HG03097 (cell line): ENCODE data around the gene MEGF6.

Source experiments
- ATAC-seq: cut with Tn5 transposase; IDR thresholded peaks from one replicate; pipeline ENCODE4 v1.9.1; 2021; ENCODE audit not compliant: unreplicated experiment, low FRiP score

Gene MEGF6

DNA sequence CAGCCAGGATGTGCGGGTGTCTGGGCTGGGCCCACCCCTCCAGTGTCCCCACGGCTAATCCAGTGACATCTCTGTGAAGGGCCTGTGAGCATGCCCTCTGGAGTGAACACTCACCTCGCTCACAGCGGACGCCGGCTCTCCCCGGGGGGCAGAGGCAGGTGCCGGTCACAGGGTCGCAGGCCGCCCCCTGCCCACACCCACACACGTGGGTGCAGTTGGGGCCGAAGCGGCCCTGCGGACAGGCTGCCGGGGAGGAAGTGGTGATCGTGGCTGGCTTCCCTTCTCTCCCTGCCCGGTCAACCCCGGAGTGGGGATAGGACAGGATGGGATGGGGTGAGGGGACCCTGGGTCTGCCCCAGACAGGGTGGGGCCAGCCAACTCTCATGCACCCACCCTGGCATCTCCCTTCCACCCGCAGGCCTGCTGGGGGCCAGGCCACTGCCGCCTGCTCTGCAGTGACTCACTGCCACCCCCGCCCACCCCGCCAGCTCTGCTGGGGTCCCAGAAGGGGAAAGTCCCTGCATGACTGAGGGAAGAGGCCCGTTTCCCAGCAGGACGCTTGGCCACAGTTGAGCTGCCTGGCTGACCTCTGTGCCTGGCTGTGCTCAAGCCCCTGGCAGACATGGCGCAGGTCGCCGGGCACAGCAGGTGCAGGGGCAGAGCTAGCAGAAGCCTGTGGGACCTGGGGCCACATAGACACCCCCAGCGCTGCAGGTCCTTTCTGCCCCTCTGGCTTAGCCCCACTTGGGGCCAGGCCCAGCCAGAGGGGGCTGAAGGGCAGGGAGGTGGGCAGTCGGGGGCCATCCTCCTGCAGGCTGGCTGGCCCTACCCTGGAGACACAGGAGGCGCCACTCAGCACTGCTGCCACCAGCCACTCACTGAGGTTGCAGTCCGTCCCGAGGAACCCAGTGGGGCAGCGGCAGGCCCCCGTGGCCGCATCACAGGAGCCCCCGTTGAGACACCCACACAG, 115.2 kb downstream of the MEGF6 start:
- ATAC-seq: no peak

DNA sequence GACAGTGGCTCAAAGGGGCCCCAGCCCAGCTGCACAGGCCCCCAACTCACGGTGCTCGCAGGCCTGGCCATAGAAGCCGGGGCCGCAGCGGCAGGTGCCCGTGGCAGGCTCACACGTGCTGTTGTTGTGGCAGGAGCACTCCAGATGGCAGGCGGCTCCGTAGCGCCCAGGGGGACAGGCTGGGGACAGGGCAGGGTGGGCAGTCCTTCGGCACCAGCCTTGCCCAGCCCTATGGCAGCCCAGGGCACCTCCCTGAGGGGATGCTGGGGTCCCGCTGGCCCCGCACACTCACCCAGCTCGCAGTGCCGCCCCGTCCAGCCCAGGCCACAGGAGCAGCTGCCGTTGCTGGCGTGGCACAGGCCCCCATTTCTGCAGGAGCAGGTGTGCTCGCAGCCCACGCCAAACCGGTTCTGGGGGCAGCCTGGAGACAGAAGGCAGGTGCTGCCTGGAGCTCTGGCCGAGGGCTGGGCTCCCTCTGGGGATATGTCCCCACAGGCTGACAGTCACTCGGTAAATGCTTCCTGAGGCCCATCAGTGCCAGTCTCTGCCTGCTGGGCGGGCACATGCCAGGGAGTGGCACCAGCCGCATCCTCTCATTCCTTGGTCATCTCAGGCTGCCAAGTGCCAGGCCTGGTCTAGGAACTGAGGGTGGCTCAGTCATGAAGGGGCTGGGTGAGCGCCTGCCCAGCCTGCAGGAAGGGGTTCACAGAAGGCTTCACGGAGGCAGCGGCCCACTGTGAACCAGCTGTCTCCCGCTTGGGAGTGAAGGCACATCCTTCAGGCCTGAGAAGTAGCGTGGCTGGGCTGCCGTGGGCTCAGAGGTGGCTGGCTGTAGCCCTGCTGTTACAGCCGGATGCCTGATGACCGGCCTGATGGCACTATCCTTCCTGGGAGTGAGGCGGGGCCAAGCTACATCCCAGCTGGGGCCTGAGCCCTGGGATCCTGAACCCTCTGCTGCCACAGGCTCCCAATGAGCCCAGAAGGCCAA, 116.7 kb downstream of the MEGF6 start:
- no peak for ATAC-seq

DNA sequence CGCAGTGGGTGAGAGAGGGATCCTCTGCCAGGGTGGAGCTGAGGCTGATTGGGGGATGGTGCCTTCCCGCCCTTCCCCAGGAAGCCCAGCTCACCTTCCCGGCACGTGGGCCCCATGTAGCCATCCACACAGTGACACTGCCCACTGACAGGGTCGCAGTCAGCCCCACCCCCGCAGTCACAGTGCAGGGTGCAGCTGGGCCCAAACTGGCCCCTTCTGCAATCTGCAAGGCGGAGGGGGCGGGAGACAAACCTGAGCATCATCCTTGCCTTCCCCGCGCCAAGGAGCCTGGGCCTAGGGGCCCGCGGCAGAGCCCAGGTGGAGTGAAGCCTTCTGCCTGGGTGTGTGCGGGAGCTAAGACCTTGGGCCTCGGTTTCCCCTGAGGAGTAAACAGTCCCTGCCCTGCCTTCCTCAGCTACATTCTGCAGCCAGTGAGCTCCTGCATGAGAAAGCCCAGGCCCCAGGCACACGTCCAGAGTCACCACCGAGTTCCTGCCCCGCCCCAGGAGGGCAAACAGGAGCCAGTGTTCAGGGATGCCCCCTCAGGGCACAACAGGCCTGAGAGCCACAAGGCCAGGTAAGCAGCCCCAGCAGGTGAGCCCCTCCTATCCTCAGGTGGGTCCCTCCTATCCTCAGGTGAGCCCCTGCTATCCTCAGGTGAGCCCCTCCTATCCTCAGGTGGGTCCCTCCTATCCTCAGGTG, 118.6 kb downstream of the MEGF6 start:
- no peak for ATAC-seq

DNA sequence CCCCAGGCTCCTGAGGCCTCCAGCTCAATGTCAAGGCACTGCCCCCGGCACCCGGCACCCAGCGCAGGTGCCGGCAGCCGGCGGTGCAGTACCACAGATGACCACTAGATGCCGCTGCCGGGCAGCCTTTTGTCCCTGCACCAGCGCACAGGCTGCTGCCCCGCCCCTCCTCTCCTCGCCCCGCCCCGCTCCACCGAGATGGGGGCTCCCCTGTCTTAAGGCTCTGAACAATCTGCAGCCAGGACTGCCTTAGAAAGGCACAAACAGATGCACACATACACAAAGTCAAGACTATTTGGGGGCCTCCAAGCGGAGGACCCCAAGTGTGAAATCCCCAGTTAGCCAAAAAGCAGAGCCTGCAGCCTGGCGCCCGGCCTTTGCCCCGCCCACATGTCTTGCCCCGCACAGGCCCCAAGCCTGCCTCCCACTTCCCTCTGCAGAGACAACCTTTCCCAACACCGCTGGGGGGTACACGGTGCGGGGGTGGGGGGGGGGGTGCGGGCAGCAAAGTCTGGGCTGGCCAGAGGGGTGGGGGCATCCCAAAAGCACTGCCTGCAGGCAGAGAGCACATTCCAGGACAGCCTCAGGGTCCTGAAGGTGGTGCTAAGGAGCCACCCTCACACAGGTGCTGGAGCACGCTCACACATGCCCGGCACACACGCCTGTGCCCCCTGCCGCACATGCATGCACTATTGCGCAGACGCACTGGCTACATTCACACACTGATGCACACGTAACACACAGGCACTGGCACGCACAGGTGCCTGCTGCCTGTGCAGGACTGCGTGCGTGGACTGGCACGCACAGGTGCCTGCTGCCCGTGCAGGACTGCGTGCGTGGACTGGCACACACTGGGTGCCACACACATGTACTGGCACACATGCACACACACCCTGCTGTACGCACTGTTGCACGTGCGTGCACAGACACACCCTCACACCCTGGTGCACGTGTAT, 119.7 kb downstream of the MEGF6 start:
- no peak for ATAC-seq

DNA sequence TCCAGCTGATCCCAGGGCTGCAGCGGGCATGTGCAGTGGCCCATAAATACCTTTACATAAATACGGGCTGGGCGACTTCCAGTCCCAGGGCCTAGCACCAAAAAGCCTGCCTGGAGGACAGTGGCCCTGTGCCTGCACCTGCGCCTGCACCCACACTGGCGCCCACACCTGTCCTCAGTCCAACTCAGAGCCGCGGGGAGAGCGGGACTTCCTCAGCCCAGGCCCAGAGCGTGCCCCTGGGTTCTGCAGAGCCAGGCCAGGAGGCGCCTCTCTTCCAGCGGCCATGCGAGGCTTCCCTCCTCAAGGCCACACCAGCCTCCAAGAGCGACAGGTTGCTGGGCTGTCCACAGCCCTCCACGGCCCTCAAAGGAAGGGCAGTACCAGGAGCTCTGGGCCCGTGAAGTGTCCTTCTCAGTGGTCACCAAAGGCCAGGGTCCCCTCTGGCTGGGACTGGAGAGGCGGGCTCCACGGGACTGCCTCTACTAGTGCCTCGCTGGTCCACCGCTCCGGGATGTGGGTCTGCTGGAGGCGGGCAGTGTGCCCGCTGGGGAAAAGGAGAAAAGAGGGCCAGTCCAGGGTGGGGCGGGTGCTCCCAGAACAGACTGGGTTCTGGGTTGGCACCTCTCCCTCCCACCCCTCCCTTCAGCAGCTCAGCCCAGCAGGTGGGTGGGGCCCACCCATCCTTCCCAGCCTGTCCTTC, 121.1 kb downstream of the MEGF6 start:
- no peak for ATAC-seq

DNA sequence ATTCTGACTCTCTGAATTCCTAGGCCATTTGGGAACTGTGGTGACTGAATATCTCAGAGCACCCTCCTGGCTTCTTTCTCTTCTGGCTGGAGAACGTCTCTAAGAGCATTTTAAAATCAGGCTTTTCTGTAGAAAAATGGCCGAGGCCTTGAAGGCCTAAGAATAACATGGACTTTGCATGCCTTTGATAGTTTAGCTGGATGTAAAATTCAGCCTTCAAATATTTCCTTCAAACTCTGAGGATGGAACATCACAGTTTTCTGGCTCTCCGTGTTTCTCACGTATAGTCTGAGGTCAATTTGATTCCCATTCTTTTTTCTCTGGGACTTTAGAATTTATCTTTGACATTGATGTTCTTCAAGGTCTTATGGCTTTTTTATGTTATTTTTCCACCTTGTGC, 122.9 kb downstream of the MEGF6 start:
- ATAC-seq: no peak

DNA sequence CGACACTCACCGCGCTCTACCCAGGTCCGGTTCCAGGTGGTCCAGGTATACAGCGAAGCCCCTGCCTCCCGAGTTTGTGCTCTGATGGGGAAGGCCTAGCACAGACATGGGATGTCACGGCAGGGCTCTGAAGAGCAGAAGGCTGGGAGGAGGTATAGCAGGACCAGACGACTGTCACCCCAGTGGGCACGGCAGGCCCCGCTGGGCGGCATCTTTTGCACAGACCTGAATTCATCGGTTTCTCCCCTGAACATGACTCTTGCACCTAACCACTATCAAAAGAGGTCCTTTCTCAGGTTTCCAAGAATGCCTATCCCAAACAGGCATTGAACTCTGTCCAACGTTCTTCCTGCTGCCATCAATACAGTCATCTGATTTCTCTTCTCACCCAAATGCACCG, 126.3 kb downstream of the MEGF6 start:
- no peak for ATAC-seq

DNA sequence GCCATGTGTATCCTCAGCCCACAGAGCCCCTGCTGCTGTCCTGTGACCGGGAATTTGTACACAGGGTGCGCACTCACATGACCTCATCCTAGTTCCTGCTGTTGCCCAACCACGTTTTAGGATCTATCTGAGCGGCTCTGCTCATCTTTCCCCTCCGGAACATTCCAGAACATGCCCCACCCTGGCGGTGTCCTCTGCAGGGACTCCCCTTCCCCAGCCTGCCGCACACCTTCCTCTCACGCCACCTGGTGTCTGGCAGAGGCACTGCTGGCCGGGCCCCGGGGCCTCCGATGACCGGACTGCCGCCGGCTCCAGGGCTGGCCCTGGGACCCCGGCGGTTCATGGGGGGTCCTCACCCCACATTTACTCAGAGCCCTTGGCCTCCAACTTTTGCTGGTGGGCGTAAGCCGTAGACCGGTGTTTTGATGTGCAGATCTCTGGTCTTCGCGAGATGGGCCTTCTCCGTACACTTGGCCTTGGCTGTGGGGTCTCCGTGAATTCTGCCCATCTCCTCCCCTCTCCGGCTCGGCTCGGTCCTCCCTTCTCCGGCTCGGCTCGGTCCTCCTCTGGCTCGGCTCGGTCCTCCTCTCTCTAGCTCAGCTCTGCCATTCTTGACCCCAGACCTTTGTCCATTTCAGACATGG, 127.4 kb downstream of the MEGF6 start:
- no peak for ATAC-seq

DNA sequence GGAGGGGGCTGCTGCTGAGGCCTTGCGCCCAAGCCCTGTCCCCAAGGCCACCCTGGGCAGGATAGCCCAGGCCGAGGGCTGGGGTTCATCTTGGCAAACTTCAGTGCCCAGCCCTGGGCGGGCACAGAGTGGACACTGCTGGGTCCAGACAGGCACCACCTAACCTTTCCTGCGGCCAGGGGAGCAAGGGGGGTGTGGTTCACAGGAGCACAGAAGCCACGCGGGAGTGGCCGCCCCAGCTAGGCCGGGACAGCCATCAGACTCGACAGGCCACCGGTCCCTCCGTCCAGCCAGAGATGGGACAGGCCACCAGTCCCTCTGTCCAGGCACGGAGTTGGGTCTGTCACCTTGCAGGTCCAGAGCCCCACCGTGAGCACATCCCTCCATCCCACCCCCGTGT, 127.9 kb downstream of the MEGF6 start:
- ATAC-seq: no peak

DNA sequence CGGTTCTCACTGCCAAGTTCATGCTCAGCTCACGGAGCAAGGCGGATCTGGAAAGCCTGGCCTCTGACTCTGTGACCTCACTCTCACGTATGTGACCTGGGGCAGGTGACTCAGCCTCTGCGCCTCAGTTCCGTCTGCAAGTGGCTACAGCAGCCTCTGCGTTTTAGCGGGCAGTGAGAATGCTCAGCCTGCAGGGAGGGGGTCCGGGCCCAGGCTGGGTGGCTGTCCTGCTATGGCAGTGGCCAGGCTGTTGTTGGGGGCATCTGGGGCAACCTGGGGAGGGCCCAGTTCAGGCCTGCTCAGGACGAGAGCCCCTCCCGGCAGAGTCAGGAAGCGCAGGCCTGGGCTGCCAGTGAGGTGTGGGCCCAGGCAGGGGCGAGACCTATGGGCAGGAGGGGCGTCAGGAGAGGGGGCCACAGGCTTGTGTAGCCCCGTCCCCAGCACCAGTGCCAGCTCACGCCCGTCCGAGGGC, 128.9 kb downstream of the MEGF6 start:
- no peak for ATAC-seq

DNA sequence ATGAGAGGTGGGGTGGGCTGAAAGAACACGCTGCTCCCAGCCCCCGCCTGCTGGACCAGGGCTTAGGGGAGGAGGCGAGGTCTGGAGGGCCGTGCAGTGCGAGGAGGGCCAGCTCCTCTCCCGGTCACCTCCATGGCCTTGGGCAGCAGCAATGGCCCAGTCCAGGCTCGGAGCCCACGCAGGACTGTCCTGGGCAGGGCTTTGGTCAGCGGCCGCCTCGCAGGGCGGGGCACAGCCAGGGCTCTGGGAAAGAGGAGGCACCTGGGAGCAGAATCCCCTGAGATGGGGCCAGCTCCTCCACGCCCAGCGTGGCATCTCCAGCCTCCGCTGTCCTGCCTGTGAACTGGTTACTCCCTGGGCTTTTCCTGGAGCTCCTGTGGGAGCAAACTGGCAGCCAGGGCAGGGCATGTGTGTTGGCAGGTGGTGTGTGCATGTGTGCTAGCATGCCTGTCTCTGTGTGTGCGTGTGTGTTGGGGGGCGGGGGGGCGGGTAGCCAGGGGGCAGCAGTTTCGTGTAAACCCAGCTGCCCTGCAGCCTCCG, 129.4 kb downstream of the MEGF6 start:
- no peak for ATAC-seq

DNA sequence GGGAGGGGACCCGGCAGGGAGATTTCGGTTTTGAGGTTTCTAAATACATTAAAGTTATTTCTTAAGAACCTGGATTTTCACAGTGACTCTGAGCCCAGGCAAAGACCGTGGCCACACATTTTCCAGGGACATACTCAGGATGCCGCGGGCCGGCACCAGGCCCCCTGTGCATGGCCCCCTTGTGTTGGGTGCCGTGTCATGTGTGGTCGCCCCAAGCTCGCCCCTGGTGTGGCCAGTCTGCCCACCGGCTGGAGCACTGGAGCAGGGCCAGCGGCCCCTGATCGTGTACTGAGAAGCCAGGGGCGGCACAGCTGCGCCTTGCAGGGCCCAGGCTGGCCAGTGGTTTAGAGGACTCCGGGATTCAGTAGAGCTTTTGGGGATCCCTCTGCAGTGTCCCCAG, 130.3 kb downstream of the MEGF6 start:
- ATAC-seq: no peak

DNA sequence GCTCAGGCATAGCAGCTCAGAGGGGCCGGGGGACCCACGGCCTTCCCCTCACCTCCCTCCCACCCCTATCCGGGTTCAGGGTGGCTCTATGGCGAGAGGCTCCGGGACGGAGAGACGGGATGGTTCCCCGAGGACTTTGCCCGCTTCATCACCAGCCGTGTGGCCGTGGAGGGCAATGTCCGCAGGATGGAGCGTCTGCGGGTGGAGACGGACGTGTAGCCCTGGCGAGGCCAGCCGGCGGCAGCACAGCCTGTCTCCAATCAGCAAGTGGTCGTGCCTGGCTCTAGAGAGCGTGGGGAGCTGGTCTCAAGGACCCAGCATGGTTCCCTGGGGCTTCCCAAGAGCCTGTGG, 131.0 kb downstream of the MEGF6 start:
- no peak for ATAC-seq

DNA sequence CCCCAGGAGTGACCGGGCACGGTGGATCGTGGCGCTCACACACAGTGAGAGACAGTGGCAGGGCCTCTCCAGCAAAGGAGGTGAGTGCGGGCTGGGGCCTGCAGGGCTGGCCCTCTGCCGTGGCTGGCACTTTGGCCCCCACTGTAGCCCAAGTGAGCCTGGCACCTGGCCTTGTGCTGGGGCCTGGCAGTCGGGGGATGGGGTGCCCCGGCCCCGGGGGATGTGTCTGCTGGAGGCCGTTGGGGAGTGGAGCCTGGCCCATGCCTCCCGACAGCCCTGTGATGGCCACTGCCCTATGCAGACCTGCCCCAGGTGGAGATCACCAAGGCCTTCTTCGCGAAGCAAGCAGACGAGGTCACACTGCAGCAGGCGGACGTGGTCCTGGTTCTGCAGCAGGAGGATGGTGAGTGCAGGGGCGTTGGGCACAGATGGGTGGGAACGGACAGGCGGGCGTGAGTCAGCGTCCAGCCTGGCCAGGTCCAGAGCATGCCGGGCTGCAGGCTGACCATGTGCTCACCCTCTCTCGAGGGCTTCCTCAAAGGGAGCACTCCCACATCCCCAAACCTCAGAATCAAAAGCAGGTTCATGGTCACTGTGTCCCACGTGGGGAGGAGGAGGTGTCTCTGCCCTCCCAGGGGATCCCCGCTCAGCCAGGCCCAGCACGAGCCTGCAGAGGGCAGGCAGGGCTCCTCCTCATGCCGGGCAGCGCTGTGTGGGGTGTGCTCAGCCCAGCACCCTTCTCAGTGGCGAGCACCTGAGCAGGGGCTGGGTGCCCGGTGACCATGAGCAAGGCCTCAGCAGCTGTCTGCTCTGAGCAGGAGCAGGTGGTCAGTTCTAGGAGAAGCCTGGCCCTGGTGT, 131.6 kb downstream of the MEGF6 start:
- no peak for ATAC-seq

DNA sequence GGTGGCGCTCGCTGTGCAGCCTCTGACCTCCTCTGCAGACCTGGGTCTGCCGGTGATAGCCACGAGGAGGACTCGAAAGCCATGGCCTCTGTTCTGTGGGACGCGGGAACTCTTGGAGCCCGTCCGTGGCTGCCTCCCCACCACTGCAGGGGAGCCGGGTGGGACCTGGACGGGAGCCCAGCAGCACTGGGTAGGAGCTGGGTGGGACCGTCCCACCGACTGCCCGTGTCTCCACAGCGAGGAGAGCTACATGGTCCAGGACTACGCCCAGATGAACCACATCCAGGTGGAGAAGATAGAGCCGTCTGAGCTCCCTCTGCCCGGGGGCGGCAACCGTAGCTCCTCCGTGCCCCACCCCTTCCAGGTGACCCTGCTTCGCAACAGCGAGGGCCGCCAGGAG, 133.1 kb downstream of the MEGF6 start:
- no peak for ATAC-seq

DNA sequence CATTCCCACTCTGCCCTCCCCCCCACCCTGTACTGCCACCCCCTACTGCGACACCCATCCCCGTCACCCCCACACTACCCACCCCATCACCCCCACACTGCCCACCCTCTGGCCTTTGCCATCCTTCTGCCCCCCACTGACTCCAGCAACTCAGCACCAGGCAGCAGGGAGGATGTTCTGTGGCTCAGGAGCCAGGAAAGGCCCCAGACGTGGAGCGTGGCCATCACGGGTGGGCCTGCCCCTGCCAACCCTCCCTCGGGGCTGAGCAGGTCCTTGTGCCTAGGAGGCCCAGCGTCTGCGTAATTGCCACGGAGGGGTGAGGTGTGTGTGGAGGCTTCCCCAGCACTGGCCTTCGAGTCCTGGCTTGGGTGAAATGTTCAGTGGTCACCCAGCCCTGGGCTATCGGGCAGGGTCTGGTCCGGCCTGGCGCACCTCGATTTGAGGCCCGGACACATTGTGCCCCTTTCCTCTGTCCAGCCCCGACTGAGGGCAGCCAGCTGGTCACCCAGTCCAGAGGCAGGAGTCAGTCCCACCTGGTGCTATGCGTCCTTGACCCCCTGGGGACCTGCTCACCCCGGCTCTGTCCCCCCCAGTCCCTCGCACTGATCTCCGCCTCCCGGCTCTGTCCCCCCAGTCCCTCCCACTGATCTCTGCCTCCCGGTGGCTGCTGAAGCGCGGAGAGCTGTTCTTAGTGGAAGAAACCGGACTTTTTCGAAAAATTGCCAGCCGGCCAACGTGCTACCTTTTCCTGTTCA, 133.9 kb downstream of the MEGF6 start:
- ATAC-seq: no peak

DNA sequence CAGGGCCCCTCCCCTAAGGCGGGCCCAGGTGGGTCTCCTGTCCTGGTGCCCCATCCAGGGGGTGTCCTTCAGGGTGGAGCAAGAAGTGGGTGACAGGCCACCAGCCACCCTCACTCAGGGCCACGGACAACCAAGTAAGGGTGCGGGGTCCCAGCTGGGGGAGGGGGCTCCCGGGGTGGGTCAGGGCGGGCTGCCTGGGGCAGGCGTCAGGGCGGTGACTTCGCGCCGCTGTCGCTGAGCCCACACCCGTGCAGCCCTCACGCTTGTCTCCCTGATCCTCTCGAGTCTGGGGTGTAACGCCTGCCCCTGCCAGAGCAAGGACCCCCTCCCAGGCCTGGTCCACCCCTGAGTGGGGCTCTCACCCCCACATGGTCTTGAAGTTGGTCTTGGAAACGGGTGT, 134.6 kb downstream of the MEGF6 start:
- ATAC-seq: no peak
